DOHH2 (cell line): ENCODE results near the gene TSPAN14.

Source experiments
- H3F3A ChIP-seq: fragments of 200-600 bp; sonication (generic), shearing (Covaris generic); 2 replicates; pipeline ENCODE4 v1.6.0; 2016; ENCODE audit warnings: antibody characterized with exemption, mild to moderate bottlenecking; ENCODE audit not compliant: control insufficient read depth, insufficient read depth
- H3K27ac ChIP-seq: fragments of 200-600 bp; sonication (generic); 2 replicates; pipeline ENCODE4 v1.5.1; 2014; ENCODE audit warnings: low read depth, mild to moderate bottlenecking, low read length, moderate library complexity
- H3K27me3 ChIP-seq: fragments of 200-600 bp; sonication (generic); 2 replicates; pipeline ENCODE4 v1.6.1; 2014; ENCODE audit warnings: mild to moderate bottlenecking, low read length, mixed read lengths; ENCODE audit not compliant: control insufficient read depth
- H3K36me3 ChIP-seq: fragments of 200-600 bp; sonication (generic); 2 replicates; pipeline ENCODE4 v1.6.1; 2014; ENCODE audit warnings: mild to moderate bottlenecking, low read length, moderate library complexity, mixed read lengths; ENCODE audit not compliant: control insufficient read depth
- H3K4me1 ChIP-seq: fragments of 200-600 bp; sonication (generic); 2 replicates; pipeline ENCODE4 v1.6.1; 2014; ENCODE audit warnings: mild to moderate bottlenecking, low read length, mixed read lengths; ENCODE audit not compliant: control insufficient read depth
- H3K4me2 ChIP-seq: fragments of 200-600 bp; sonication (generic); 2 replicates; pipeline ENCODE4 v1.6.0; 2014; ENCODE audit warnings: mild to moderate bottlenecking, low read length, moderate library complexity
- H3K4me3 ChIP-seq: fragments of 200-600 bp; sonication (generic); 2 replicates; pipeline ENCODE4 v1.5.1; 2014; ENCODE audit warnings: mild to moderate bottlenecking, low read length, mixed read lengths
- H3K79me2 ChIP-seq: fragments of 200-600 bp; sonication (generic); 2 replicates; pipeline ENCODE4 v1.6.1; 2014; ENCODE audit warnings: mild to moderate bottlenecking, low read length, mixed read lengths; ENCODE audit not compliant: control insufficient read depth
- H3K9me2 ChIP-seq: fragments of 200-600 bp; sonication (generic); replicated peaks from 2 replicates; pipeline ENCODE4 v1.6.1; 2014; ENCODE audit warnings: mild to moderate bottlenecking, low read length, mixed read lengths; ENCODE audit not compliant: control insufficient read depth
- H3K9me3 ChIP-seq: fragments of 200-600 bp; sonication (generic); 2 replicates; pipeline ENCODE4 v1.6.1; 2014; ENCODE audit warnings: antibody characterized with exemption, low read length, mixed read lengths; ENCODE audit not compliant: control insufficient read depth, insufficient read depth
- H4K20me1 ChIP-seq: fragments of 200-600 bp; sonication (generic); 2 replicates; pipeline ENCODE4 v1.6.0; 2014; ENCODE audit warnings: low read depth, mild to moderate bottlenecking, antibody characterized with exemption, low read length, moderate library complexity; ENCODE audit not compliant: control insufficient read depth, insufficient read depth
- CTCF ChIP-seq: fragments of 200-600 bp; sonication (generic); IDR thresholded peaks from one replicate; pipeline ENCODE4 v1.5.1; 2014; ENCODE audit warnings: antibody characterized with exemption, mild to moderate bottlenecking, low read depth, low read length; ENCODE audit not compliant: poor library complexity, severe bottlenecking
- EZH2phosphoT487 ChIP-seq: fragments of 200-600 bp; sonication (generic); IDR thresholded peaks from 2 replicates; pipeline ENCODE4 v1.6.1; 2017; ENCODE audit warnings: borderline replicate concordance, mild to moderate bottlenecking, antibody characterized with exemption, low read length, moderate library complexity, mixed read lengths

TSPAN14 gene

GRCh38 chr10:80517416-80518142, 63.5 kb downstream of the TSPAN14 start:
- Histone ChIP-seq H3K4me1 (peaks cover 13% of the 10 kb centered on the region), H3K36me3 (peaks cover 12% of the 10 kb centered on the region; the same call in 1 of the 2 replicates), H3K4me2 (no peak overlapping the region), H3K27ac (no peak overlapping the region), H3K79me2 (no peaks in the 10 kb centered on the region), H3F3A (no peaks in the 10 kb centered on the region), H3K9me3 (no peaks in the 10 kb centered on the region), H4K20me1 (no peaks in the 10 kb centered on the region; the same call in 1 of the 2 replicates), H3K9me2 (no peaks in the 10 kb centered on the region), H3K27me3 (no peaks in the 10 kb centered on the region), H3K4me3 (no peak overlapping the region)
- no peak for TF ChIP-seq EZH2phosphoT487
- no peak for TF ChIP-seq CTCF

- no peaks in the 10 kb centered on the region; the same call in 1 of the 2 replicates for H4K20me1 ChIP-seq
- peaks cover 9% of the 10 kb centered on the region; the same call in 1 of the 2 replicates for H3K36me3 ChIP-seq
- H3K4me3 ChIP-seq = no peak overlapping the region
These were observed 64.2 kb downstream of the TSPAN14 start for GRCh38 chr10:80518143-80518806.

GRCh38 chr10:80518807-80519360, 64.8 kb downstream of the TSPAN14 start:
- H3K4me3 ChIP-seq = no peak overlapping the region
- H4K20me1 ChIP-seq = no peaks in the 10 kb centered on the region; the same call in 1 of the 2 replicates
- H3K27me3 ChIP-seq = no peaks in the 10 kb centered on the region
- no peak for TF ChIP-seq CTCF
- no peak for TF ChIP-seq EZH2phosphoT487
- no peaks in the 10 kb centered on the region for H3K9me3 ChIP-seq
- peaks cover 13% of the 10 kb centered on the region for H3K4me1 ChIP-seq
- no peak overlapping the region for H3K4me2 ChIP-seq
- H3K9me2 ChIP-seq = no peaks in the 10 kb centered on the region
- no peaks in the 10 kb centered on the region for H3K79me2 ChIP-seq
- no peaks in the 10 kb centered on the region for H3F3A ChIP-seq
- H3K36me3 ChIP-seq = peaks cover 8% of the 10 kb centered on the region; the same call in 1 of the 2 replicates
- no peak overlapping the region for H3K27ac ChIP-seq

More at GRCh38 chr10:80518143-80518806, 64.2 kb downstream of the TSPAN14 start:
- Histone ChIP-seq H3F3A (no peaks in the 10 kb centered on the region), H3K27me3 (no peaks in the 10 kb centered on the region), H3K27ac (no peak overlapping the region), H3K4me2 (no peak overlapping the region), H3K9me2 (no peaks in the 10 kb centered on the region), H3K4me1 (peaks cover 13% of the 10 kb centered on the region), H3K79me2 (no peaks in the 10 kb centered on the region), H3K9me3 (no peaks in the 10 kb centered on the region)
- TF ChIP-seq EZH2phosphoT487 (no peak), CTCF (no peak)
